HEK293T (cell line): ENCODE results near the gene UNC5CL.

ENCODE experiments used
- BHLHE40 ChIP-seq: fragments of 450-650 bp; IDR thresholded peaks from 2 replicates; pipeline ENCODE4 v1.6.1; 2016; ENCODE audit warnings: mild to moderate bottlenecking, moderate library complexity, borderline replicate concordance
- CTBP1 ChIP-seq: fragments of 450-650 bp; IDR thresholded peaks from 2 replicates; pipeline ENCODE4 v1.6.1; 2016; ENCODE audit warnings: borderline replicate concordance
- FOXK2 ChIP-seq: fragments of 450-650 bp; IDR thresholded peaks from 2 replicates; pipeline ENCODE4 v1.6.1; 2016; ENCODE audit warnings: mild to moderate bottlenecking
- LEF1 ChIP-seq: fragments of 450-650 bp; IDR thresholded peaks from 2 replicates; pipeline ENCODE4 v1.6.1; 2017; ENCODE audit warnings: mild to moderate bottlenecking, borderline replicate concordance

GRCh38 chr6:41037107-41037900 is 1.7 kb downstream of the UNC5CL start:
- TF ChIP-seq BHLHE40 (no peak), LEF1 (no peak), CTBP1 (no peak), FOXK2 (no peak)
